Lower leg skin (tissue), 4 donors: ENCODE measurements around the gene ANKRD23. TPM values are rescaled to one million over a fixed set of nuclear protein-coding genes. Genes with fewer than 3 reads are reported as not detected.

Source experiments
- DNase-seq, 2 donors: peaks; one replicate each; pipeline ENCODE4 v3.0.0-alpha.2; 2019; ENCODE audit warnings: low spot score in 2 of 2
- H3K4me3 ChIP-seq: fragments of 200-600 bp; sonication (generic); 2 replicates; pipeline ENCODE4 v1.5.1; 2017; ENCODE audit warnings: mild to moderate bottlenecking, low read depth; ENCODE audit not compliant: poor library complexity, severe bottlenecking
- CTCF ChIP-seq, 3 donors: fragments of 450-650 bp; IDR thresholded peaks; one replicate each; pipeline ENCODE4 v1.5.1; 2016; ENCODE audit warnings: antibody characterized with exemption in 3 of 3, mild to moderate bottlenecking in 3 of 3, moderate library complexity in 2 of 3
- POLR2A ChIP-seq, 2 donors: fragments of 450-650 bp; IDR thresholded peaks; one replicate each; pipeline ENCODE4 v1.6.1; 2016 to 2017; ENCODE audit warnings: antibody characterized with exemption in 2 of 2, mild to moderate bottlenecking in 1 of 2, moderate library complexity in 1 of 2
- WGBS, 2 donors: methylation state at CpG; one replicate each; pipeline ENCODE4 v1.1.5; 2018; 5-methylcytosine and 5-hydroxymethylcytosine counted together
- intact Hi-C: fragments of 100-400 bp; cut with DNase I; formaldehyde crosslinking; loops from one replicate; pipeline ENCODE4 v1.15.0; 2023; ENCODE audit warnings: low total_unique reads
- total RNA-seq, 4 donors: library from RNA; depleted of rRNA; stranded (reverse); fragments of >200 nt; gene quantifications; one replicate each; pipeline ENCODE4 v1.1.0, GENCODE V29; 2016

ANKRD23 gene
- total RNA-seq, 4 donors from 2014 or later: 4.9 to 12.4 (median 8.8) TPM

GRCh38 chr2:96839293-96839874, 4.4 kb downstream of the ANKRD23 start:
- no peak for TF ChIP-seq POLR2A (IDR thresholded peaks at IDR 0.05)
- intact Hi-C loops: no loop called here
- no peak overlapping the region for H3K4me3 ChIP-seq
- WGBS, 2 donors: 57 to 62% methylated on average over 19 to 37 of the region's 42 CpGs
- no peak for DNase-seq

GRCh38 chr2:96838345-96839292, 5.2 kb downstream of the ANKRD23 start:
- no peak for DNase-seq
- TF ChIP-seq CTCF (IDR thresholded peaks at IDR 0.05): no peak
- TF ChIP-seq POLR2A (IDR thresholded peaks at IDR 0.05): no peak
- 81 to 85% methylated on average over 16 to 17 of the region's 23 CpGs for WGBS, 2 donors
- H3K4me3 ChIP-seq: no peak overlapping the region
- intact Hi-C loops: no loop called here

- 92% methylated on average over 9 of the region's 9 CpGs for WGBS, 2 donors
- H3K4me3 ChIP-seq: no peak overlapping the region
- intact Hi-C loops: no loop called here
- DNase-seq: no peak
- TF ChIP-seq CTCF (IDR thresholded peaks at IDR 0.05) (no peak), POLR2A (IDR thresholded peaks at IDR 0.05) (no peak)
Measured at GRCh38 chr2:96837575-96837974, 6.2 kb downstream of the ANKRD23 start.

- TF ChIP-seq CTCF (IDR thresholded peaks at IDR 0.05): no peak
- TF ChIP-seq POLR2A (IDR thresholded peaks at IDR 0.05): no peak
- no peak for DNase-seq
- no peak overlapping the region for H3K4me3 ChIP-seq
- WGBS, 2 donors: 90 to 94% methylated on average over 4 of the region's 4 CpGs
- intact Hi-C loops: no loop called here
Measured at GRCh38 chr2:96835830-96836229, 8.0 kb downstream of the ANKRD23 start.

- H3K4me3 ChIP-seq: no peak overlapping the region
- no peak for TF ChIP-seq POLR2A (IDR thresholded peaks at IDR 0.05)
- no peak for TF ChIP-seq CTCF (IDR thresholded peaks at IDR 0.05)
- intact Hi-C loops: no loop called here
- WGBS, 2 donors: 59 to 64% methylated on average over 18 of the region's 18 CpGs
- no peak for DNase-seq
Measured at GRCh38 chr2:96832754-96833507, 10.9 kb downstream of the ANKRD23 start.

GRCh38 chr2:96832408-96832753, 11.4 kb downstream of the ANKRD23 start:
- WGBS, 2 donors: 70 to 71% methylated on average over 9 to 11 of the region's 11 CpGs
- intact Hi-C loops: no loop called here
- DNase-seq: no peak
- no peak overlapping the region for H3K4me3 ChIP-seq
- TF ChIP-seq POLR2A (IDR thresholded peaks at IDR 0.05) (no peak), CTCF (IDR thresholded peaks at IDR 0.05) (no peak)
